Fibroblast of mammary gland (primary cell): ENCODE data around the gene TCAIM.

Experiments used
- DNase-seq: peaks from one replicate; pipeline ENCODE4 v3.0.0-alpha.2; 2010; ENCODE audit warnings: low read depth
- H3K4me3 ChIP-seq: 2 replicates; pipeline ENCODE4 v1.5.1; 2011; ENCODE audit warnings: low read depth, mild to moderate bottlenecking, low read length, moderate library complexity; ENCODE audit not compliant: control insufficient read depth
- TF ChIP-seq, protein P1 (sequence below): conservative IDR thresholded peaks from 2 replicates; pipeline ENCODE4 v1.5.1; 2011; ENCODE audit warnings: low read depth, low read length, inconsistent platforms; ENCODE audit not compliant: control insufficient read depth, insufficient read depth

TCAIM gene

GRCh38 chr3:44309500-44309899, 29.1 kb upstream of the TCAIM start:
- no peak for DNase-seq
- no peak overlapping the region for H3K4me3 ChIP-seq
- TF ChIP-seq, protein P1, sequence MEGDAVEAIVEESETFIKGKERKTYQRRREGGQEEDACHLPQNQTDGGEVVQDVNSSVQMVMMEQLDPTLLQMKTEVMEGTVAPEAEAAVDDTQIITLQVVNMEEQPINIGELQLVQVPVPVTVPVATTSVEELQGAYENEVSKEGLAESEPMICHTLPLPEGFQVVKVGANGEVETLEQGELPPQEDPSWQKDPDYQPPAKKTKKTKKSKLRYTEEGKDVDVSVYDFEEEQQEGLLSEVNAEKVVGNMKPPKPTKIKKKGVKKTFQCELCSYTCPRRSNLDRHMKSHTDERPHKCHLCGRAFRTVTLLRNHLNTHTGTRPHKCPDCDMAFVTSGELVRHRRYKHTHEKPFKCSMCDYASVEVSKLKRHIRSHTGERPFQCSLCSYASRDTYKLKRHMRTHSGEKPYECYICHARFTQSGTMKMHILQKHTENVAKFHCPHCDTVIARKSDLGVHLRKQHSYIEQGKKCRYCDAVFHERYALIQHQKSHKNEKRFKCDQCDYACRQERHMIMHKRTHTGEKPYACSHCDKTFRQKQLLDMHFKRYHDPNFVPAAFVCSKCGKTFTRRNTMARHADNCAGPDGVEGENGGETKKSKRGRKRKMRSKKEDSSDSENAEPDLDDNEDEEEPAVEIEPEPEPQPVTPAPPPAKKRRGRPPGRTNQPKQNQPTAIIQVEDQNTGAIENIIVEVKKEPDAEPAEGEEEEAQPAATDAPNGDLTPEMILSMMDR = no peak

DNA sequence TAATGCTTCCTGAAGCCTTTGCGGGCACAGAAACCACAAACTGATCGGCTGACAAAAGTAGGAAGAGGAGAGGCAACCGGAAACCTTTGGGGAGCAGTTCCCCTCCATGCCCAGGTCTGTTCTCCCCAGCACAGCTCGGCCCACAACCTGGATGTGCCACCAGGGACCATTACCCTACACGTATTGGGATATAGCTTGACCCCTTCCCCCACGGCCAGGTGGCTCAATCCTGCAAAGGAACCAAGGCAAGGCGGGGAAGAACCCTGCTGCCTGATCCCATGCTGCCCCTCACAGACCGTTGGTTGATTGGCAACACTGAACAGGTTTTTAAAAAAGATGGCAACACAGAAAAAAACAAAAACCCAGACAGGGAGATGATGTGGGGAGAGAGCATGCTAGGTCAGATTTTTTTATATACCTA, 19.7 kb upstream of the TCAIM start:
- H3K4me3 ChIP-seq = no peak overlapping the region
- TF ChIP-seq, protein P1 = no peak

DNA sequence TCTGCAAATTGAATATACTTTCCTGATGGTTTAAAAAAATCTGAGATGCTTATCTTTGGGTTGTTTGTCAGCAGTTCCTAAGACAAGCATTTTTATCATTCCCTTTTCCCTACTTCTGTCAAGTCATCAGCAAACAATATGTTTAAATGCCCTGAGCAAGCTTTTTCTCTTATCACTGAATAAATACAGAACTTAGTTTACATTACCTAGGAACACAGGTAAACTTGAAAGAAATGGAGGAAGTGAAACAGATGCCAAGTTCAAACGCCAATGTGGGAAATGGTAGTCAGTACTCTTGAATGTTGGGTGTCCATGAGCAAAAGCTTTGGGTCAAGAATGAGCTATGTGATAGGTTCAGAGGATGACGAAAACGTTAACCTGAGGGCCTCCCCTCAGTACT, 17.2 kb upstream of the TCAIM start:
- no peak for DNase-seq
- H3K4me3 ChIP-seq = no peak overlapping the region
- TF ChIP-seq, protein P1 = no peak

More for the DNA sequence above, 19.7 kb upstream of the TCAIM start:
- DNase-seq = no peak

DNA sequence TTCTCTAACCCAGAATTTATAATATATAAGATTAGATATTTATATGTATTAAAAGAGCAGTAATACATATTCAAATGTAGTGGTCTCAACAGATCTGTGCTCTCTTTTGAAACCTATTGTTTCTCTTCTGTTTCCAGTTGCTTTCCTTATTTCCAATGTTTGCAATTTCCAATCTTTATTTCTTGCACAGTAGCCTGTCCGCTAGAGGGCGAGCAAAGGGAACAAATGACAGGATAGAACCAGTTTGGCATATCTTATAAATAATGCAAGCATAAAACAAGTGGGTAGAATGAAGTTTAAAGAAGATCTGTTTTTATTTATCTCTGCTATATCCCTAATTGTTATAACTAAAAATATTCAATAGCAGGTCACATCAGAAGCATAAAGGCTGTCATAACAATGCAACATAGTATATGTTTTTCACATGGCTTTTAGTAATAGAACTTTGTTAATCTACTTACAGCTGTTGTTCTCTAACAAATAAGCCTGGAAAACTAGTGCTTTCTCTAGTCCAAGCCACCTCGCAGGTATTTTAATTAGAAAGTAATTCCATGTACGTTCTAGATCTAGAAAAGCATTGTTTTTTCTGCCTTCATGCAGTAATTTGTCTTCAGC, 15.1 kb upstream of the TCAIM start:
- peak; percentile 67 for DNase-seq
- TF ChIP-seq, protein P1 = peak; percentile 81
- H3K4me3 ChIP-seq = no peak overlapping the region

DNA sequence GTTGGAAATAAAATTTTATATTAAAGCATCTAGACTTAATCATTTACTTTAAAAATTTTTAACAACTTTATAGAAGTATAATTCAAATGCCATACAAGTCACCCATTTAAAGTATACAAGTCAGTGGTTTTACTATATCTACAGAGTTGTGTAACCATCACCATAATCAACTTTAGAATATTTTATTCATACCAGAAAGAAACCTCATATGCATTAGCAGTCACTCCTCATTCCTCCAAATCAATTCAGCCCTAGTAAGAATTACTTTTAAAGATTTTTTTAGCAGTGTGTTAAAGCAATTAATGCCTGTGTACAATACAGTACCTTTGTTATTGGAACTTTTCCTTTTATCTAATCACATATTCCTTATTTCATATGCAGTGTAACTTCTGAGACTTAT, 14.0 kb upstream of the TCAIM start:
- no peak overlapping the region for H3K4me3 ChIP-seq
- DNase-seq = no peak
- TF ChIP-seq, protein P1 = no peak

- DNase-seq = peak; percentile 61
- no peak overlapping the region for H3K4me3 ChIP-seq
- TF ChIP-seq, protein P1 = no peak
Observed at GRCh38 chr3:44326019-44326418, 12.5 kb upstream of the TCAIM start.

DNA sequence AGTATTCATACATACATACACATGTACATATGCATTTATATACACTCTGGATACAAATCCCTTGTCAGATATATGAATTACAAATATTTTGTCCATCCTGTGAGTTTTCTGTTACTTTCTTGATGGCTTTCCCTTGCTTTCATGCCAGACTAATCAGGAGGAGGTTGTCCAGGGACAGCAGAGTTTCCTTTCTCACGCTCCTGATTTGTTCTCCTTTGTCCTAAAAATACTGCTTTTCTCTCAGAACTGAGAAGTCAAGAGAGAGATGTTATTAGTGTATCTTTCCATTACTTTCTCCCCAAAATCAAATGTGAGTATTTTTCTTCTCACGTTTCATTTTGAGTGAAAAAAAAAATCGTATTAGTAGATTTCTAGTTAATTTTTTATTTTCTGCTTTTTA, 12.1 kb upstream of the TCAIM start:
- H3K4me3 ChIP-seq = no peak overlapping the region
- TF ChIP-seq, protein P1 = no peak
- no peak for DNase-seq
